Endothelial cell of umbilical vein (primary cell): ENCODE data around the gene CYP2E1.

Experiments
- CTCF ChIP-seq, 2 donors: IDR thresholded peaks; 1 replicate in 1 of 2; 2 replicates in 1 of 2; pipeline ENCODE4 v1.5.1; 2011; ENCODE audit warnings: low read length in 2 of 2, mild to moderate bottlenecking in 2 of 2, moderate library complexity in 2 of 2, control low read depth in 1 of 2, inconsistent platforms in 1 of 2, low read depth in 1 of 2; ENCODE audit not compliant: insufficient read depth in 1 of 2; ENCODE audit errors: extremely low read depth in 1 of 2
- EZH2 ChIP-seq: IDR thresholded peaks from 2 replicates; pipeline ENCODE4 v1.6.1; 2012; ENCODE audit warnings: borderline replicate concordance, low read depth, mild to moderate bottlenecking, moderate library complexity, low read length, inconsistent platforms; ENCODE audit not compliant: severe bottlenecking
- FOS ChIP-seq: IDR thresholded peaks from 2 replicates; pipeline ENCODE4 v1.6.1; 2011; ENCODE audit warnings: mild to moderate bottlenecking, low read length, moderate library complexity, borderline replicate concordance; ENCODE audit not compliant: insufficient read depth
- GATA2 ChIP-seq: IDR thresholded peaks from 2 replicates; pipeline ENCODE4 v1.7.0; 2011; ENCODE audit warnings: low read depth, mild to moderate bottlenecking, moderate library complexity, mixed read lengths, low read length; ENCODE audit not compliant: insufficient read length, insufficient read depth
- JUN ChIP-seq: IDR thresholded peaks from 2 replicates; pipeline ENCODE4 v1.6.1; 2011; ENCODE audit warnings: borderline replicate concordance, low read depth; ENCODE audit not compliant: insufficient read length, insufficient read depth
- MAX ChIP-seq: IDR thresholded peaks from 2 replicates; pipeline ENCODE4 v1.6.1; 2011; ENCODE audit not compliant: insufficient read depth, insufficient read length
- MYC ChIP-seq: IDR thresholded peaks from one replicate; pipeline ENCODE4 v1.6.1; 2011; ENCODE audit warnings: mild to moderate bottlenecking, low read depth, low read length
- POLR2A ChIP-seq: IDR thresholded peaks from 2 replicates; pipeline ENCODE4 v1.6.1; 2012; ENCODE audit warnings: low read depth, mild to moderate bottlenecking, control low read depth, low read length
- POLR2AphosphoS5 ChIP-seq: IDR thresholded peaks from 2 replicates; pipeline ENCODE4 v1.6.1; 2012; ENCODE audit warnings: low read depth, mild to moderate bottlenecking, control low read depth, low read length, moderate library complexity; ENCODE audit not compliant: insufficient read depth

GRCh38 chr10:133567609-133568286, 40.6 kb downstream of the CYP2E1 start:
- TF ChIP-seq CTCF (IDR thresholded peaks at IDR 0.05; ENCODE audit: extremely low read depth in 1 of 2, insufficient read depth in 1 of 2, low read depth in 1 of 2, low read length in 2 of 2) (no peak), POLR2A (no peak), MAX (no peak), MYC (no peak), EZH2 (no peak), POLR2AphosphoS5 (no peak), JUN (no peak), FOS (no peak), GATA2 (no peak)
